HK-2 (cell line): ENCODE results near the gene FOXN4.
A peak's percentile ranks its signal among the peaks of the same experiment; 100 is the strongest.

Experiments used
- DNase-seq: peaks from one replicate; pipeline ENCODE4 v3.0.0-alpha.2; 2018; ENCODE audit not compliant: unreplicated experiment

Gene FOXN4

DNA sequence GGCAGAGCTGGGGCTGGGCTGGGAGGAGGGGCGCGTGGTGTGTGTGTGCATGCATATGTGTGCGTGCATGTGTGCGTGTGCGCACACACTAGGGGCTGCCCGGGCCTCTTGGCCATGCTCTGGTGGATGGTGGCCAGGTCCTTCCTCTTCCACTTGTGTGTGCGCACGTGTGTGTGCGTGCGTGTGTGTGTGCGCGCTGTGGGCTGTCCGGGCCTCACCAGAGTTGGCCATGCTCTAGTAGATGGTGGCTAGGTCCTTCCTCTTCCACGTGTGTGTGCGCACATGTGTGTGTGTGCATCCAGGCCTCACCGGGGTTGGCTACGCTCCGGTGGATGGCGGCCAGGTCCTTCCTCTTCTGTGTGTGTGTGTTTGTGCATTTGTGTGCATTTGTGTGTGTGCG lies 24.7 kb downstream of the FOXN4 start:
- no peak for DNase-seq

DNA sequence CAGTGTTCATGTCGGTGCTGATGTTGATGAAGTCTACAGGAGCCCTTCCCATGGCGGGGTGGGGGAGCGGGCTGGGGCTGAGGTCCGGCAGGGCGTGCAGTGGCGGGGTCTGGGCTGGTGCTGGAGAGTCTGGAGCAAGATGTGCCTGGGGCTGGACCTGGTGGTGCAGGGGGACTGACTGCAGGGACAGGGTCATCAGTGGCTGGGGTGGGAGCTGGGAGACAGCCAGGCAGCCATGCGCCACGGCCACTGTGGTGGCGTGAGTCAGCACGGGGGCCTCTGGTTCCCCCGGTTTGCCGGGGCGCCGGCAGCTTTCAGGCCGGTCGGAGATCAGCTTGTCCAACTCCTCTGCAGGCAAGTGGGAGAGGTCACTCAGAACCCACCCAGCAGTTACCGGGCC lies 27.6 kb downstream of the FOXN4 start:
- DNase-seq: no peak

DNA sequence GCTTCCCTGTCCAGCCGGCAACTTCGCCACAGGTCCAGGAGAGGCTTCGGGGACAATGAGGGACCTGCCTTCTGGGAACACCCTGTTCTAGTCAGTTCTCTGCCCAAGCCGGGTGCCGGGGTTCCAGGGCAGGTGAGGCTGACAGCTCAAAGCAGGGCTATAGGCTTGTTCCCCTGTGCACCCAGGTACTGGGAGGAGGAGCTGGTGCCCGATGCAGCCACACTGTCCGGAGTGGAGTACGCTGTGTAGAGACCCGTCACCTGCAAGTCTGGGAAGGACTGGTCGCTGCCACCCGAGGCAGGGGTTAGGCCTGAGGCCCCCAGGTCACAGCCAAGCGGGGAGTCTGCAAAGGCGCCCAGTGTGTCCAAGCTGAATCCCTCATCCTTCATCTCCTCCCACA lies 29.6 kb downstream of the FOXN4 start:
- no peak for DNase-seq

DNA sequence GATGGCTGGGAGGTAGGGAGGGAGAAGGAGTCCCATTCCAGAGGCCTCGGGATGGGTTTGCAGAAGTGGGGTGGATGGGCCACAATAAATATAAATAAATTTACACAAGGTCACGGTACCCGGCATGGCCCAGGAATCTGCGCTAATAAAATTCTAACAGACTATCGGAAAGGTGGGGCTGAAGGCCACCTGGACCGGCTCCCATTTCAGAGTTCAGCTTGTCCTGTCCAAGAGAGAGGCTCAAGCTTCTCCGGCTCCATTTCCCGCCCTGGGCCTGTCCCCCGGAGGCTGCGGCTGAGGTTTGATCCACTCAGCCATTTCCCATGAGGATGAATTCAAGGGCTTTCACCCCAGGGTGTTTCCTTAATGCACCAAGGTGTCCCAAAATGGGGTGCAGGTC lies 30.2 kb downstream of the FOXN4 start:
- DNase-seq: no peak

DNA sequence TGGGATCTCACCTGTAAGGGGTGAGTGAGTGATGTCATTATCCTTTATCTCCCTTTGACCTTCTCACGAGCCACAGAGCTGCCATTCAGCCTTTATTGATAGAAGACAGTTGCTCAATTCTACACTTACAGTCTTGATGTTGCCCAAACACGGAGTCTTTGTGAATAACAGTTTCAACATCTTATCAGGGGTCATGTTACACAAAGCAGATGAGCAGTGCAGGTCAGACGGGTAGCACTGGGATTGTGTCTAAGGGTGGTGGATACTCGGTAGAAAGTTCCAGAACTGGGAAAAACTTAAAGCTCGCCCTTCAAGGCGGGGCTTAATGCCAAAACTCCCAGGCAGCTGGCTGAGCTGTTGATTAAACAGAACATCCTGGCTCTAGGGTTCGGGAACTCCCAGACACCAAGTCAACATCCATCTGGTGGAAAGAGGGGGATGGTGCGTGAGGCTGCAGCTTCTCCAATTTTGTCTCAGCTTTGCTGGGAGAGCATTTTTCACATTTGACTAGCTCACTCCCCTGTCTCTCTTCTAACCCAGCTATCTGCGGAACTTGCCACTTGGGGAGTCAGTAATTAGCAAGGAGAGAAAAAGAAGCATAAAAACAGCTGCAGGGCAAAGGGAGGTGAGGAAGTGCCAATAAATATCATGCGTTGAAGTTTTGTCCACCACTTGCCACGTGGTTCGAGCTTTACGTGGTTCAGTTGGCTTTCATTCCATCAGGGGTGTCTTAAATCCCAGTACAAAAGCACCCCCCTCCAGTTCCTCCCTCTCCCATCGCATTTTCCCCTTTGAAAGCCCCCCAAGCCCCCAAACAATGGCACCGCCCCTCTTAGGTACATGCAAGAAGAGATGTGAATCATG lies 31.0 kb downstream of the FOXN4 start:
- DNase-seq: peak; percentile 35

DNA sequence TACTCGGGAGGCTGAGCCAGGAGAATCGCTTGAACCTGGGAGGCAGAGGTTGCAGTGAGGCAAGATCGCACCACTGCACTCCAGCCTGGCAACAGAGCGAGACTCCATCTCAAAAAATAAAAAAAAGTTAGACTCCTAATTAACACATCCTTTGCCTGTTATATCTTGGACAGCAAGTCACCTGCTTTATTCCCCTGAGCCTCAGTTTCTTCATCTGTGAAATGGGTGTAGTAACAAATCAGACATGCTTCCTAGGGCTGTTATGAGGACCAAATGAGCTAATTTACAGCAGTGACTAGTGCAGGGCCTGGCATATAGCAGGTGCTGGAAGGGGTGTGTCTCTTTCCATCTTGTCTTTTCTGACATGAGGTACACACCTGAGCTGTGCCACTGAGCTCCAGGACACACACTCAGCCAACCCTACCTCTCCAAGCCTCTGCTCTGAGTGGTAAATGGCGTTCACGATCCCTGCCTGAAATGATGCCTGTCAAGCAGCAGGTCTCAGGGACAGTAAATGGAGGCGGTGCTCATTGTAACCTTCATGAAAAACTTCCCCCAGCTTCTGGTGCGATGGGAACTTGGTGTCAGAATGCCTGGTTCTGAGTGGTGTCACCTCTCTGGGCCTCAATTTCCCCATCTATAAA lies 31.7 kb downstream of the FOXN4 start:
- DNase-seq: no peak

DNA sequence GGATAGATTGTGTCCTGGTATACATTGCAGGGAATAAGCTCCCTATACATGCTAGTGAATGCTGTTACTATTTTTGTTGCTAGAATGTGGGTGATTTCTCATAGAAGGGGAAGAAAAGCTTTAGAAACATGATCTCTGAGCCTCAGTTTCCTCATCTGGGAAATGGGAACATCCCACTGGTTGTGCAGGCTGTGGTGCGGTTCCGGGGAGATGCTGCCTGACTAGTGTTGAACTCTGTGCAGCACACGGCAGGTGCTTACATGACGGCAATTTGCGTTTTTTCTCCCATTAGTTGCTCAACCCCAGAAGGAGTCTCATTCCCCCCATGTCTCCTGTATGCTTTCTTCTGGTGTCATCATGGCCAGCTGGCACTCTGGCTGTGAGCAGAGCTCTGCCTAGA lies 32.9 kb downstream of the FOXN4 start:
- DNase-seq: no peak

DNA sequence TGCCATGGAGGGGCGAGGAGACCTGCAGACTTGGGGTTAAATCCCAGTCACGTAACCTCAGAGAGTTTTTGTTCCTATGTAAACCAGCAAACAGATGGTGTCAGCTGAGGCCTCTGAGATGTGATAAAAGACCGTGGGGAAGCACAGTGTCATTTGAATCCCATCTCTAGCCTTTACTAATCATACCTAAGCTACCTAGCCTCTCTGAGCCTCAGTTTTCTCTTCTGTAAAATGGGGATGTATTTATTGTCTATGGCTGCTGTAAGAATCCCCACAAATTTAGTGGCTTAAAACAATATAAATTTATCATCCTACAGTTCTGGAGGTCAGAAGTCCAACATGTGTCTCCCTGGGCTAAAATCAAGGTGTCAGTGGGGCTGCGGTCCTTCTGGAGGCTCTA lies 33.9 kb downstream of the FOXN4 start:
- DNase-seq: no peak

DNA sequence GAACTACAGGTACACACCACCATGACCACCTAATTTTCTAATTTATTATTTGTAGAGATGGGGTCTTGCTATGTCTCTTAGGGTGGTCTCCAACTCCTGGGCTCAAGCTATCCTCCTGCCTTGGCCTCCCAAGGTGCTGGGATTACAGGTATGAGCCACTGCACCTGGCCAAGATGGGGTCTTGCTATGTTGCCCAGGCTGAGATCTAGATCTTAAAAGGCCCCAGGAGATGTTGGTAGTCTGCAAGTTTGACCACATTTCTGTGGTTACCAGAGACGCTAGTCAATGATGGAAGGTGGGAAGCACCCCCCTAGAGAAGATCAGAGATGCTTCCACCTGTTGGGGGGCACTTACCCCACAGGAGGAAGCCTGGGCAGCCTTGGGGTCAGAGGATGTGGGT lies 34.7 kb downstream of the FOXN4 start:
- no peak for DNase-seq

DNA sequence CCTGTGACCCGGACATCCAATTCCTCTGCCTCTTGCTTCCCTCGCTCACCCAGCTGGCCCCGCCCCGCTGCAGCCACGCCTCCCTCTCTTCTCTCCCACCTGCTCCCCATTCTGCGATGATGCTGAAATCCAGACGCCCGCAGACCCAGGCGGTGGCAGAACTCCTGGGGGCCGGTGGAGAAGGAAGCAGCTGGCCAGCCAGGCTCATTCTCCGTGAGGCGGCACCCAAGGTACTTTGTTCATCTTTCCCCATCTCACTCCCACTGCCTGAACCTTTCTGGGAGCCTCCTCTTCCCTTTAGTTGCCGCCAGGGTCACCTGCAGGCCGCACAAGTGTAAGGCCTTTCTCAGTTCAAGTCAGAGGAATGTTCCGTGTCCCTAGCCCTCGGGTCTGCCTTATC lies 35.7 kb downstream of the FOXN4 start:
- DNase-seq: no peak

DNA sequence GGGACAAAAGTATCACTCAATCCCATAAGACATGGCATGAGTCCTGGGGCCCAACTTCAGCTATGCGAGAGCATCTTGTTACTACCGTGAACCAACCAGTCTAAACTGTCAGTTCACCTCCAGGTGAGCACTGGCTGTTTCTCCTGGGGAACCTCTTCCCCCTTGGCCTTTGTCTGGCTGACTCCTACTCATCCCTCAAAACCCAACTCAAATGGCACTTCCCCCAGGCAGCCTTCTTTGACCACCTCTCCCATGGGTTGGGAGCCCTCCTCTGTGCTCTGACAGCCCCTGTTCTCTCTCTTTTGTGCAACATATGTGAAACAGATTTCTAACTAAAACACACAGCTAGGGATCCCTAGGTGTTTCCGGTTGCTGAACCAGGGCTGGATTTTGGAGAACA lies 37.7 kb downstream of the FOXN4 start:
- no peak for DNase-seq

DNA sequence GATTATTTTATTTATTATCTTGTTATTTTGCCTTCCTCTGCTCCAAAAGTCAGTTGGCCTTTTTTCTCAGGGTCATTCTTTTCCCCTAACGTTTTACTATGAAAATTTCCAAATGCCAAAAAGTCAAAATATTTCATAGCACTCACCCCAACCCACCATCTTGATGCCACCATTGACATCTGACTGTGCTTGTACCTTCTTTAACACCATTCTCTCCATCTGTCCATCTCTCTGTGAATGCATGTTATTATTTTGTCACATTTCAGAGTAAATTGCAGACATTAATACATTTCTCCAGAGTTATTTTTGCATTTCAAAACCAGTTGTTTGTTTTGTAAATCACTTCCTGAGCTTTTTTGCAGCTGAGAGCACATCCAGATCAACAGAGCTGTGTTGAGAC lies 38.6 kb downstream of the FOXN4 start:
- DNase-seq: no peak

DNA sequence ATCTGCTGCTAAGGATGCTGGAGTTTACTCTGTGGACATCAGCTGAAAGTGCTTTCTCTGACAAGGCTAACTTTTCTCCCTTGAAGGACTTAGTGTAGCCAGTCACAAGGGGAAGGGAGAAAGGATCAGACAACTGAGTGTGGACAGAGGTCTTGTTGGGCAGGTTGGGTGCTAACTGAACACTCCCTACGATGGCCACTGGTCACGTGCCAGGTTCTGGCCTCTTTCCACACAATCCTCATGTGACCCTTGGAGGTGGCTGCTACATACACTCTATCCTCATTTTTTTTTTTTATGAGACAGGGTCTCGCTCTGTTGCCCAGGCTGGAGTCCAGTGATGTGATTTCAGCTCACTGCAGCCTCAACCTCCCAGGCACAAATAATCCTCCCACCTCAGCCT lies 39.7 kb downstream of the FOXN4 start:
- DNase-seq: no peak

DNA sequence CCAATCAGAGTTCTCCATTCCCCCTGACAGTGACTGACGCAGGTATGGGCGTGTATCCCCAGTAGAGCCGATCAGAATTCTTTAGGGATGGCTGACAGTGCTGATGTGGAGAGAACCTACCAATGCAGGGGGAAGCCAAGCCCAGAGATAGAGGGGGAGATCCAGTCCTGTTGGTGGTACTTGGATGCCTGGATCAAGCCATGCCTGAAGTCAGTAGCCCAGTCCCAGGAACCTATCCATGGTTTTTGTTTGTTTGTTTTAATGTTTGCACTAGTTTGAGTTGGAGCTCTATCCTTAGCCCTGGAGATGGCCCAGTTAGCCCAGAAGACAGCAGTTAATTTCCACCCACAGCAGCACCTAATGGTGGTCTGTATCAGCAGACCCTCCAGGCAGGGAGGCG lies 40.2 kb downstream of the FOXN4 start:
- DNase-seq: no peak

DNA sequence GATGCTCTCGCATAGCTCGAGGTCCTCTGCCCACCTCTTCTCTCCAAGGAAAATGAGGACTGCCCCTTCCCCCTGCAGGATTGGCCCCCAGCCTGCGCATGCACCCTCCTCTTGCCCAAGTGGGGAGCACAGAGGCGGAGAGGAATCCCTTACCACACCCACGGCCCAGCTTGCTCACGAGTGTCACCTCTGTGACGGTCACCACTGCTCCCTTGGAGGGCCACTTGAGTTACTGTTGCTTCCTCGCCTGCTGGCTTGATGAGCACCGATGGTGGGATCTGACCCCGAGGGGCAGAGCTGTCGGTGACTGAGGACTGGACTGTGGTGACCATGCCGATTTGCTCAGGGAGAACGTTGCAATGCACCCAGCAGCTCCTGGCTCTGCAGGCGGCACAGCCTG lies 41.7 kb downstream of the FOXN4 start:
- DNase-seq: no peak

DNA sequence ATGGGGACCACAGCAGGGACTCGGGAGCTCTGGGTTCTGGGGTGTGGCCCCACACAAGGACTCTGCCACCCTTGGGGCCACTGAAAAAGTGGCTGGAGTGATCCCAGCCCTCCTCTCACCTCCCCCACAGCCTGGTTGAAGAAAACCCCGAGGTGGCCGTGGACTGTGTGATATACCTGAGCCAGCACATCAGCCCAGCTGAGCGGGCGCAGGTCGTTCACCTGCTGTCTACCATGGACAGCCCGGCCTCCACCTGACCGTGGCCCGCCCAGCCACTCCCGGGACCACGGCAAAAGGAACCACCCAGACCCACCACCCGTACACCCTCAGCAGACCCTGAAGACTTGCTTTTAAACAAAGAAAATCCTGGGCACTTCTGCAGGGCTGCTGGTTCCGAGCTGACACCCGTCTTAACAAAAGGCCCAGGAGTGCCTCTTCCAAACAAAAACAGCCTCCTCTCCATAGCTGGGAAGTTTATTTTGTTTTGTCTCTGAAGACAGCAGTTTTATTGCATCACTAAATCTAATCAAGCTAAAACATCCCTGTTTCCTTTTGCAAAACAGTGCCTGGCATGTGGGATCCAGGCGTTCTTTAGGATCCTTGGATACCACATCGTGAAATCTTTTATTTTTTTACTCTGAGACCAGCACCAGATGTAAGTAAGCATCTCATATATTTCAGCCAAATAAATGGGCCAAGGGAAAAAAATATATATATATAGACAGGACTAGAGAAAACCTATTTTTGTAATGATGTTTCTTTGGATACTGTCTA lies 42.8 kb downstream of the FOXN4 start:
- no peak for DNase-seq

DNA sequence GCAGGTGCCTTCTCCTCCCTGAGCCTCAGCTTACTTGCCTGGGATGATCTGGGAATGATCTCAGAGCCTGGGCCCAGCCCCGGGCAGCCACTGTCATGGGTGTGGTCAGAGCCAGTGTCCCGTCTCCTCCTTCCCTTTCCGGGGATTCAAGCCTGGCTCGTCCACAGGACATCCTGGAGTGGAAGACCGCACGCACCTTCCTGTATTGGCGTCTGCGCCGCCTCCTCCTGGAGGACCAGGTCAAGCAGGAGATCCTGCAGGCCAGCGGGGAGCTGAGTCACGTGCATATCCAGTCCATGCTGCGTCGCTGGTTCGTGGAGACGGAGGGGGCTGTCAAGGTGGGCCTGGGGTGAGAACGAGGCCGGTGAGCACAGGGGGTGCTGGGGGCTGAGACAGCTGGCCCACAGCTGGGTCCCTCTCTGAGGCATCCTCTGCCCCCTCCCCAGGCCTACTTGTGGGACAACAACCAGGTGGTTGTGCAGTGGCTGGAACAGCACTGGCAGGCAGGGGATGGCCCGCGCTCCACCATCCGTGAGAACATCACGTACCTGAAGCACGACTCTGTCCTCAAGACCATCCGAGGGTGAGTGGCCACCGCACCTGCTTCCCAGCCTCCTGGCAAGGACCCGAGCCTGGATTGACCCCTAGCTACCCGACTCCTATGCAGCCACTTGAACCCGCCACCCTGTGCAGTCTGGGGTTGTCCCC lies 44.0 kb downstream of the FOXN4 start:
- DNase-seq: no peak

DNA sequence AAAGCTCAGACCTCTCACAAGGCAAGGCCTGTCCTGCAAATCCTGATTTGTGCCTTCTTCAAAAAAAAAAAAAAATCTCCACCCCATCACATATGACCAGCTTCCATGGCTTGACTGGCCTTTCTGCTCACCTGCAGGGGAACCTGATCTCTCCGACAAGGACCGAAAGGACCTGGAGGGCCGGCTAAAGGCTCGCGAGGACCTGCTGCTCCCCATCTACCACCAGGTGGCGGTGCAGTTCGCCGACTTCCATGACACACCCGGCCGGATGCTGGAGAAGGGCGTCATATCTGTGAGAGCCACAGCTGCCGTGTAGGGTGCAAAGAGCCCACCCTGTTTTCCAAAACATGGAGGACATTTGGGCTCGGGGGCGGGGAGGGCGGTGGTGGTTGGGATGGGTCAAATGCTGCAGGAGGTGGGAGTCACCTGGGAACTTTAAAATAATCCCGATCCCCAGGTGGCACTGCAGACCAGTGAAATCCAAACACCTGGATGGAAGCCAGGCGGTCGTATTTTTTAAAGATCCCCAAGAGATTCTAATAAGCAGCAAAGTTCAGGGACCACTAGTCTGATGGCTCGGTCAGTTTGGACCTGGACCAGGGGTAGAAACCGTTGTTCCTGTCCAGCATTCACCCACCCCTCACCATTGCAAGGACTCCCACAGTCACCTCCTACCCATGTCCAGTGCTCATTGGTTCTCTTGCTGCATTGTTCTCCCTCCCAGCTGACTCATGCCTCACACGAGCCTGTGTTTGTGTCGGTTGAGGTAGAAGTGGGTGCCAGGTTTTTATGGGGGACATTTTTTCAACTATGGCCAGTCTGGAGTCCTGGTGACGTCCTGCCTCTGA lies 44.8 kb downstream of the FOXN4 start:
- peak; percentile 13 for DNase-seq

DNA sequence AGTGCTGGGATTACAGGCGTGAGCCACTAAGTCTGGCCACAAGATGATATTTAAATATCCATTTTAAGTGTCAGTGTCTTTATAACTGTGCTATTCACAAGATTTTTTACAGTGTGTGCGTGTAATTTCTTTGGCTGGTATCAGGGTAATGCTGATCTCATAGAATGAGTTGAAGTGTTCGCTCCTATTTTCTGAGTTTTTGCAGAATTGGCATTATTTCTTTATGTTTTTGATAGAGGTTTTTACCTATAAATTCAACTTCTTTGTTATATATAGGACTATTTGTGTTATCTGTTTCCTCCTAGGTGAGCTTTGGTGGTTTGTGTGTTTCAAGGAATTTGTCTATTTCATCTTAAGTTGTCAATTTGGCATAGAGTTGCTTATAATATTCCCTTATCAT lies 45.6 kb downstream of the FOXN4 start:
- no peak for DNase-seq

DNA sequence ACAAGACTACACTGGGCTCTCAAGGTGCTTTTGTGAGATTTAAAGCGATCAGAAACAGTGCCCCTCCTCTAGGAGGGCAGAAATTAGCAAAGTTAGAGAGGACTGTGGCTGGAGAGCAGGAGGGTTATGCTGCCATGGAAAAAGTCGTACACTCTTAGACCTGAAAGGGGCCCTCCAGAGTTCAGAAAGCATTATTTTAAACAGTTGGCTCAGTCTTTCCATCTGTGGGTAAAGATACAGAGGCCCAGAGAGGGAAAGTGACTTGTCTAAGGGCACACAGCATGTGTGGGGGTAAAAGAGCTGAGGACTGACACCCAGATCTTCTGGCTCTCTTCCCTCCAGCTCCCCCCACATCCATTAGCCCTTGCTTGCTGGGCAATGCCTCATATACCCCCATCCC lies 47.1 kb downstream of the FOXN4 start:
- DNase-seq: no peak

DNA sequence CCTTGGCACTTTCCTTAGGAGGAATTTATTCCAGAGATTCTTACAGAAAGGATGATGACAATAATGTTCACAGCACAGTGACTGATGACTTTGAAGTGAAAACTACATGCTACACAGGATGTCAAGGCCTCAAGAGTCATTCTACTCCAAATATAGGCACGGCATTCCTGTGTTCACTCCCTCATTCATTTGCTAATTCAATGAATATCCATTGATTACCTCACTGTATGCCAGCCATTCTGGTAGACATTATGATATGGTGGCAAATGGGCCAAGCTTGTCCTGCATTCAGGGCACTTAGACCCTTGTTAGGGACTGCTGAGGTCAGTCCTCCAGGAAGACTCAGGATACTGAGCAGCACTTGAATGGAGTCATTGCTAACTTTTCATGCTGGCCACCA lies 48.0 kb downstream of the FOXN4 start:
- DNase-seq: no peak
